ENCODE results near the gene TRERF1.
"Not testable (repeated sequence)": the region's sequence is repeated elsewhere in the genome, so short reads cannot be mapped to it uniquely, and the experiment has no call there.

The TRERF1 gene

DNA sequence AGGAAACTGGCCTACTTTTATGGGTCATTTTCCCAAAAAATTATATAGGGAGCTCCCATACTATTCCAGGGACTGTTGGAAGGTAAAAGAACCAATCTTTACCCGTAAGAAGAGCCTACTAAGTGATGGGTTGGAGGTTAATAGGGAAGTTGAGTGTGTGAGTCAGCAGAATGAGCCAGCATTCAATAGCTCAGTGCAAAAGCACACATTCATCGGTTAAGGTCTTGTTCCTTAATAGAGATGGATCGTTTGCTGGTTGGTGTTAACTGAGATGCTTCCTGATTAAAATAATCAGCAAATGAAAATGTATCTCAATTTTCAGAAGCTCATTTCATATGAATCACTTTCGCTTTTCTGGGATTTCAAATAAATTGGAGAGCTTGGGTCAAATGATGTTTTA, 118.8 kb downstream of the TRERF1 start:
- no peaks in the 10 kb centered on the region for H3K4me1 ChIP-seq (ENCODE audit: control insufficient read depth in 2 of 2, insufficient read depth in 2 of 2, low read length in 2 of 2)
- H3K4me3 ChIP-seq (ENCODE audit: low read length in 2 of 2), result no peak overlapping the region
- no peaks in the 10 kb centered on the region for H3K27me3 ChIP-seq (ENCODE audit: control insufficient read depth in 2 of 2, insufficient read depth in 2 of 2, low read length in 2 of 2)
- H3K9me3 ChIP-seq (ENCODE audit: control insufficient read depth in 2 of 2, low read length in 2 of 2), result no peaks in the 10 kb centered on the region
- H3K27ac ChIP-seq (ENCODE audit: low read depth in 2 of 2, low read length in 2 of 2), result no peak overlapping the region
- no peaks in the 10 kb centered on the region for H3K36me3 ChIP-seq (ENCODE audit: control insufficient read depth in 2 of 2, insufficient read depth in 2 of 2, low read length in 2 of 2)
- H3K9ac ChIP-seq (ENCODE audit: low read depth in 1 of 2, low read length in 2 of 2), result no peak overlapping the region

DNA sequence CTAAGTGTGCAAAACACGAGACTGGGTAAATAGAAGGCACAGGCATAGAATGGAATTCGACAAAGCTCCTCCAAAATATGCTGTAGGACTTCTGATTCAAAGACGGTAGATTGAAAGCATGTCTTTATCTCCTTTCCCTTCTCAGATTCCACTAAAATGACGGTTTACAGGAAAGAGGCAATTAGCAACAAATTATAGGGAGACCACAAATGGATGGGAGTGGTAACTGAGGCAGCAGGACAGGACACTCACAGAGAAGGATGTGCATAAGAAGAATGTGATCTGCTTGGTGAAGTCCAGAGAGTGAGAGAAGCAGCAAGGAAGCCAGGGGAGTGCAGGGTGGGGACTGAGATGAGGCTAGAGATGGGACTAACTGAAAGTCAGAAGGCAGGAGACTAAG, 120.7 kb downstream of the TRERF1 start:
- H3K36me3 ChIP-seq (ENCODE audit: control insufficient read depth in 2 of 2, insufficient read depth in 2 of 2, low read length in 2 of 2), result no peaks in the 10 kb centered on the region

DNA sequence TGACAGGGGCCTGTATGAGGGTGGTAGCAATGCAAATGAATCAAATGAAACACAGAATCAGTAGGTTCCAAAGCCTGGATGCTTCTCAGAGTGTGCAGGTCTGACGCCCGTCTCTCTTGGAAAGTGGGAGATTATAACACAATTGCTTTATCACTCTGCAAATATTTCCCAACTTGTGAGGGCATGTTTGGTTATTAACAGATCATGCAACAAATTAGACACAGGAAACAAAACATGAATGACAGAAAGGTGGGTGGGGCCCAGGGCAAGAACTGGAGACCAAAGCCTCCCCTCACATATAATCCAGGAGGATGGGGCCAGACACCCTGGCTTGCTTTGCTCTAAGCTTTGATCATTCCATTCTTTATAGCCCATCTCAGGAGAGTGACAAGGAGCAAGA, 125.5 kb downstream of the TRERF1 start:
- H3K9me3 ChIP-seq (ENCODE audit: control insufficient read depth in 2 of 2, low read length in 2 of 2), result no peaks in the 10 kb centered on the region
- H3K27ac ChIP-seq (ENCODE audit: low read depth in 2 of 2, low read length in 2 of 2), result no peak overlapping the region
- H3K36me3 ChIP-seq (ENCODE audit: control insufficient read depth in 2 of 2, insufficient read depth in 2 of 2, low read length in 2 of 2), result no peaks in the 10 kb centered on the region
- H3K9ac ChIP-seq (ENCODE audit: low read depth in 1 of 2, low read length in 2 of 2), result no peak overlapping the region
- H3K4me3 ChIP-seq (ENCODE audit: low read length in 2 of 2), result no peak overlapping the region
- H3K27me3 ChIP-seq (ENCODE audit: control insufficient read depth in 2 of 2, insufficient read depth in 2 of 2, low read length in 2 of 2), result no peaks in the 10 kb centered on the region
- no peaks in the 10 kb centered on the region for H3K4me1 ChIP-seq (ENCODE audit: control insufficient read depth in 2 of 2, insufficient read depth in 2 of 2, low read length in 2 of 2)

More for the DNA sequence above, 120.7 kb downstream of the TRERF1 start:
- H3K9ac ChIP-seq (ENCODE audit: low read depth in 1 of 2, low read length in 2 of 2), result no peak overlapping the region
- H3K4me3 ChIP-seq (ENCODE audit: low read length in 2 of 2), result no peak overlapping the region
- H3K4me1 ChIP-seq (ENCODE audit: control insufficient read depth in 2 of 2, insufficient read depth in 2 of 2, low read length in 2 of 2), result no peaks in the 10 kb centered on the region
- H3K27me3 ChIP-seq (ENCODE audit: control insufficient read depth in 2 of 2, insufficient read depth in 2 of 2, low read length in 2 of 2), result no peaks in the 10 kb centered on the region
- H3K9me3 ChIP-seq (ENCODE audit: control insufficient read depth in 2 of 2, low read length in 2 of 2), result no peaks in the 10 kb centered on the region
- H3K27ac ChIP-seq (ENCODE audit: low read depth in 2 of 2, low read length in 2 of 2), result no peak overlapping the region

DNA sequence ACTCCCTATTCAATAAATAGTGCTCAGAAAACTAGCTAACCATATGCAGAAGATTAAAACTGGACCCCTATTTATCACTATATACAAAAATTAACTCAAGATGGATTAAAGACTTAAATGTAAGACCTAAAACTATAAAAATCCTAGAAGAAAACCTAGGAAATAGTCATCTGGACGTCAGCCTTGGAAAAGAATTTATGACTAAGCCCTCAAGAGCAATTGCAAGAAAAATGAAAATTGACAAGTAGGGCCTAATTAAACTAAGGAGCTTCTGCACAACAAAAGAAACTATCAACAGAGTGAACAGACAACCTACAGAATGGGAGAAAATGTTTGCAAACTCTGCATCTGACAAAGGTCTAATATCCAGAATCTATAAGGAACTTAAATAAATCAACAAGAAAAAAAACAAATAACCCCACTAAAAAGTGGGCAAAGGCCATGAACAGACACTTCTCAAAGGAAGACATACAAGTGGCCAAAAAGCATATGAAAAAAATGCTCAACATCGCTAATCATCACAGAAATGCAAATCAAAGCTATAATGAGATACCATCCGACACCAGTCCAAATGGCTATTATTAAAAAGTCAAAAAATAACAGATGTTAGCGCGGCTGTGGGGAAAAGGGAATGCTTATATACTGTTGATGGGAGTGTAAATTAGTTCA, 126.9 kb downstream of the TRERF1 start:
- H3K4me1 ChIP-seq (ENCODE audit: control insufficient read depth in 2 of 2, insufficient read depth in 2 of 2, low read length in 2 of 2); H3K27me3 ChIP-seq (ENCODE audit: control insufficient read depth in 2 of 2, insufficient read depth in 2 of 2, low read length in 2 of 2); H3K9me3 ChIP-seq (ENCODE audit: control insufficient read depth in 2 of 2, low read length in 2 of 2); H3K36me3 ChIP-seq (ENCODE audit: control insufficient read depth in 2 of 2, insufficient read depth in 2 of 2, low read length in 2 of 2); H3K4me3 ChIP-seq (ENCODE audit: low read length in 2 of 2); H3K27ac ChIP-seq (ENCODE audit: low read depth in 2 of 2, low read length in 2 of 2); H3K9ac ChIP-seq (ENCODE audit: low read depth in 1 of 2, low read length in 2 of 2): not testable (repeated sequence)

DNA sequence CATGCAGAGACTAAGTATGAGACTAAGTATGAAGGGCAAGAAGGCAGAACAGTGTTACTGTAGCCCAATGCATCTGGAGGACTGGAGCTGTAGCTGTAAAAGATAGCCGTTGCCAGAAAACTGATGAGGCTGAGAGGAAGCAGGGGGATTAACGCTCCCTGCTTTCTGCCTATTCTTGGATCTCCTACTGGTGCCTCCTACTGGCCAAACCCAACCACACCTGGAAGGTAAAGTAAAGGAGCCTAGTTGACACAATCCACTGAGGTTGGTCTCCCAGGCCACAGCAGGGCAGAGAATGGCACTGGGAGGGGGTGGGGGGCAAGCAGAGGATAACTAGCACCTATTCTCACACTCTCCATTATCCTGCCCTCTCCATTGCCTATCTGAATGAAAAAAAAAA, 129.1 kb downstream of the TRERF1 start:
- Histone ChIP-seq H3K36me3 (ENCODE audit: control insufficient read depth in 2 of 2, insufficient read depth in 2 of 2, low read length in 2 of 2) (no peaks in the 10 kb centered on the region), H3K4me3 (ENCODE audit: low read length in 2 of 2) (no peak overlapping the region), H3K27ac (ENCODE audit: low read depth in 2 of 2, low read length in 2 of 2) (no peak overlapping the region), H3K9me3 (ENCODE audit: control insufficient read depth in 2 of 2, low read length in 2 of 2) (no peaks in the 10 kb centered on the region), H3K27me3 (ENCODE audit: control insufficient read depth in 2 of 2, insufficient read depth in 2 of 2, low read length in 2 of 2) (no peaks in the 10 kb centered on the region), H3K9ac (ENCODE audit: low read depth in 1 of 2, low read length in 2 of 2) (no peak overlapping the region), H3K4me1 (ENCODE audit: control insufficient read depth in 2 of 2, insufficient read depth in 2 of 2, low read length in 2 of 2) (no peaks in the 10 kb centered on the region)

DNA sequence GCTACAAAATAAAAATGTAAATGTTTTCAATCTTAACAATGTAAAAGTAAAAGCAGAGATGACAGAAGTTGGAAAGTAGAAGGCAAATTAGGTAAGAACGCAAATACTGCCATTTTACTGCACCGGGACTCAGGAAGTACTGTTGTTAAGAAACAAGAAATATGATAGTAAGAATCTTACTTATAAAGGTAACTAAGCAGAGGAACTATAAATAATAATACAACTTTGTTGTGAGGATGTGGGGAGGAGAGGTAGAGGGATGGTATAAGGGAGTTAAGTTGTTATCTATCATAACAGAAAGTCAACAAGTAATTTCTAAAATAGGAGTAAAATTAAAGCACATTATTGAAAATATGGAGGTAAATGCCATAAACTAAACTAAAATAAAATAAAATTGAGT, 129.8 kb downstream of the TRERF1 start:
- no peaks in the 10 kb centered on the region for H3K4me1 ChIP-seq (ENCODE audit: control insufficient read depth in 2 of 2, insufficient read depth in 2 of 2, low read length in 2 of 2)
- H3K4me3 ChIP-seq (ENCODE audit: low read length in 2 of 2), result no peak overlapping the region
- no peak overlapping the region for H3K9ac ChIP-seq (ENCODE audit: low read depth in 1 of 2, low read length in 2 of 2)
- H3K27me3 ChIP-seq (ENCODE audit: control insufficient read depth in 2 of 2, insufficient read depth in 2 of 2, low read length in 2 of 2), result no peaks in the 10 kb centered on the region
- H3K27ac ChIP-seq (ENCODE audit: low read depth in 2 of 2, low read length in 2 of 2), result no peak overlapping the region
- H3K36me3 ChIP-seq (ENCODE audit: control insufficient read depth in 2 of 2, insufficient read depth in 2 of 2, low read length in 2 of 2), result no peaks in the 10 kb centered on the region
- no peaks in the 10 kb centered on the region for H3K9me3 ChIP-seq (ENCODE audit: control insufficient read depth in 2 of 2, low read length in 2 of 2)

DNA sequence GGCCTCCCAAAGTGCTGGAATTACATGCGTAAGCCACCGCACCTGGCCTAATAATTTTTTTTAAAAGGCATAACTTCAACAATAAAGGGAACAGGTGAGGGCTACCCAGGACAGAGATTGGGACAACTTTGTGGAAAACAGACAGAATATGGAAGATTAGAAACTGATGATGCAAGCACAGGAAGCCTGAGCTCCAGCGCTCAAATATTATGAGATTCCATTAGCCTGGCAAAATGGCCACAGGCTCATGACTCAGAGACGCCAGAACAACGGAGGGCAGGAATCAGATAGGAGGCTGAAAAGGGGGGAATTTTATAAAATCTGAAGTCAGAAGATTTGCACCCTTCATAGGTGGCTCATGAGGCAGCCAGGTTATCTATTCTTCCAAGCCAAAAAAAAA, 131.0 kb downstream of the TRERF1 start:
- peaks cover 0 to 4% of the 10 kb centered on the region in 2 donors for H3K4me1 ChIP-seq (ENCODE audit: control insufficient read depth in 2 of 2, insufficient read depth in 2 of 2, low read length in 2 of 2)
- no peak overlapping the region for H3K4me3 ChIP-seq (ENCODE audit: low read length in 2 of 2)
- no peak overlapping the region for H3K27ac ChIP-seq (ENCODE audit: low read depth in 2 of 2, low read length in 2 of 2)
- H3K27me3 ChIP-seq (ENCODE audit: control insufficient read depth in 2 of 2, insufficient read depth in 2 of 2, low read length in 2 of 2), result no peaks in the 10 kb centered on the region
- H3K36me3 ChIP-seq (ENCODE audit: control insufficient read depth in 2 of 2, insufficient read depth in 2 of 2, low read length in 2 of 2), result no peaks in the 10 kb centered on the region
- H3K9ac ChIP-seq (ENCODE audit: low read depth in 1 of 2, low read length in 2 of 2), result no peak overlapping the region
- H3K9me3 ChIP-seq (ENCODE audit: control insufficient read depth in 2 of 2, low read length in 2 of 2), result no peaks in the 10 kb centered on the region

DNA sequence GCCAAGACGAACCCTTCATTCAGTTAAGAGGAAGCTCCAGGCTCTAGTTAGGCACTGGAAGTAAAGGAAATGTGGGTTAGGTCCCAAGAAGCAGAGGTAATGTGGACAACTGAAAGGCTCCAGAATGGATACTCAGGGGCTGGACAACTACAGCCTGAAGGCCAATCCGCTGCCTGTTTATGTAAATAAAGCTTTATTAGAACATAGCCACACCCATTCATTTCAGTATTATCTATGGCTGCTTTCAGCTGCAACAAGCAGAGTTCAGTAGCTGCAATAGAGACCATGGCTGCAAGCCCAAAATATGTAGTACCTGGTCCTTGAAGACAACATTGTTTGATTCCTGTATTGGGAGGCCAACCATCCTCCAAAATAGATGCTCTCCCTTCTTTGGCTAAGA, 133.2 kb downstream of the TRERF1 start:
- no peaks in the 10 kb centered on the region for H3K36me3 ChIP-seq (ENCODE audit: control insufficient read depth in 2 of 2, insufficient read depth in 2 of 2, low read length in 2 of 2)
- H3K27ac ChIP-seq (ENCODE audit: low read depth in 2 of 2, low read length in 2 of 2), result no peak overlapping the region
- H3K9ac ChIP-seq (ENCODE audit: low read depth in 1 of 2, low read length in 2 of 2), result no peak overlapping the region
- no peak overlapping the region for H3K4me3 ChIP-seq (ENCODE audit: low read length in 2 of 2)
- no peaks in the 10 kb centered on the region for H3K27me3 ChIP-seq (ENCODE audit: control insufficient read depth in 2 of 2, insufficient read depth in 2 of 2, low read length in 2 of 2)
- no peaks in the 10 kb centered on the region for H3K9me3 ChIP-seq (ENCODE audit: control insufficient read depth in 2 of 2, low read length in 2 of 2)
- H3K4me1 ChIP-seq (ENCODE audit: control insufficient read depth in 2 of 2, insufficient read depth in 2 of 2, low read length in 2 of 2), result peaks cover 11 to 12% of the 10 kb centered on the region in 2 donors

DNA sequence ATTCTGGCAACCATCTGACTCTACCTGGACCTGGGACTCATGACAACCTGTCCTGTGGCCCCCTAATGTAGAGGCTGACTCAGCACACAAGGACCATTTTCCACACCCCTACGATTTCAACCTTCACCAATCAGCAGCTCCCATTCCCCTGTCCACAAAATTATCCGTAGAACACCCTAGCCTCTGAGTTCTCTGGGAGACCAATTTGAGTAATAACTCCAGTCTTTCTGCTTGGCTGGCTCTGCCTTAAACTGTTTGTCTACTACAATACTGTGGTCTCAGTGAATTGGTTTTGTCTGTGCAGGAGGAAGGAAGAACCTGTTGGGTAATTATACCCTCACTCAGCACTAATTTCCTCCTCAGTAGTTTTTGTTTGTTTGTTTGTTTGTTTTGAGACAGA, 134.7 kb downstream of the TRERF1 start:
- Histone ChIP-seq H3K36me3 (ENCODE audit: control insufficient read depth in 2 of 2, insufficient read depth in 2 of 2, low read length in 2 of 2) (no peaks in the 10 kb centered on the region), H3K9me3 (ENCODE audit: control insufficient read depth in 2 of 2, low read length in 2 of 2) (no peaks in the 10 kb centered on the region), H3K27me3 (ENCODE audit: control insufficient read depth in 2 of 2, insufficient read depth in 2 of 2, low read length in 2 of 2) (no peaks in the 10 kb centered on the region), H3K9ac (ENCODE audit: low read depth in 1 of 2, low read length in 2 of 2) (no peak overlapping the region), H3K4me1 (ENCODE audit: control insufficient read depth in 2 of 2, insufficient read depth in 2 of 2, low read length in 2 of 2) (peaks cover 15 to 17% of the 10 kb centered on the region in 2 donors), H3K4me3 (ENCODE audit: low read length in 2 of 2) (no peak overlapping the region), H3K27ac (ENCODE audit: low read depth in 2 of 2, low read length in 2 of 2) (peak overlapping the region; percentile 26 to 38)

DNA sequence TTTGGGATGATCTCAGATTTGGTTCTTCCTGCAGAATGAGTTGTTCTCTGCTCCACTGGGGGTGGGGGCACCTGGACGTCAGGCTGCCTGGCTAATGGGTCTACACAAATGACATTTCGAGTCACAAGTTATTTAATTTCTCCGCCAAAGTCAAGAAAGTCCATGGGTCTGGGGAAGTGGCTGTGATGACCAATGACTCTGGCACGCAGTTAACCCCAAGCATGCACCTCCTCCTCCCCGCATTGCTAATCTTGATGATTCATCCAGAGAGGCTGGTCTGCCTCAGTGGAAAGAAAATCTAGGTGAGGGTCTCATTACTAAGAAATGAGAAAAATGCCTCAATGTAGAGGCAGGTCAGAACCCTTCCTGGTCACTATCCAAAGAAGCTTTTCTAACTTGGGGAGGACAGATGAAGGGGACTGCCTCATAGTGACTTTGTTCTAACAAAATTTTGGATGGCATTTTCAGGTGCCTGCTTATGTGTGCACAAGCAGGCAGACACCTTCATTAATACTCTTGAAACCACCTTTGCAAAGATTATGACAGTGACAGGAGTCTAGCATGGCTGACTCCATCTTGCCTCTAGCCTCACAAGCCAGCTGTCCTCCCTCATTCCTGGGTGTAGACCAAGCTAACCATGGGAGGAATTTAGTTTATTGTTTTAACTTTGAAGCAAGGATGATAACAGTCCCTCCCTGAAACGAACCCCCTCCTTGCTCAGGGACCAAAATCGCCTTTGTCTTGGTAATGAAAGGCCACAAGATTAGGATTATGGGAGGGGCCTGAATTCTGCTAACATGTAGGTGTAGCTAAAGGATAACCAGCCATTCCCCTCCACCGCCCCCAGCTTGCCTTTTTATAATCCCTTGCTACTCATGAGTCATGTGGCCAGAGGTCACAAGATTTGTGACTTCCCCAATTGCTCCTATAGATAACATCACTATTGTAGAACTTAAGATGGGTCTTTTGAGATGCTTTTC, 135.4 kb downstream of the TRERF1 start:
- no peak overlapping the region for H3K9ac ChIP-seq (ENCODE audit: low read depth in 1 of 2, low read length in 2 of 2)
- H3K27ac ChIP-seq (ENCODE audit: low read depth in 2 of 2, low read length in 2 of 2), result peak overlapping the region; percentile 18 to 38
- no peaks in the 10 kb centered on the region for H3K9me3 ChIP-seq (ENCODE audit: control insufficient read depth in 2 of 2, low read length in 2 of 2)
- no peaks in the 10 kb centered on the region for H3K36me3 ChIP-seq (ENCODE audit: control insufficient read depth in 2 of 2, insufficient read depth in 2 of 2, low read length in 2 of 2)
- no peak overlapping the region for H3K4me3 ChIP-seq (ENCODE audit: low read length in 2 of 2)
- H3K27me3 ChIP-seq (ENCODE audit: control insufficient read depth in 2 of 2, insufficient read depth in 2 of 2, low read length in 2 of 2), result no peaks in the 10 kb centered on the region
- peaks cover 15 to 17% of the 10 kb centered on the region in 2 donors for H3K4me1 ChIP-seq (ENCODE audit: control insufficient read depth in 2 of 2, insufficient read depth in 2 of 2, low read length in 2 of 2)
